WTC11 (cell line): Measurements from ENCODE around the gene OR1N1.

Experiments
- ATF1 ChIP-seq: sonication (generic); formaldehyde crosslinking; IDR thresholded peaks from 2 replicates; pipeline ENCODE4 v1.8.1; 2023; ENCODE audit warnings: mild to moderate bottlenecking, moderate library complexity, missing genetic modification reagents
- CTCF ChIP-seq: fragments of 200-600 bp; IDR thresholded peaks from 2 replicates; pipeline ENCODE4 v1.8.0; 2022; ENCODE audit warnings: antibody characterized with exemption
- FOXK1 ChIP-seq: sonication (generic); formaldehyde crosslinking; IDR thresholded peaks from 2 replicates; pipeline ENCODE4 v1.8.0; 2022; ENCODE audit warnings: mild to moderate bottlenecking, moderate library complexity, missing genetic modification reagents
- PREB ChIP-seq: sonication (generic); formaldehyde crosslinking; IDR thresholded peaks from 2 replicates; pipeline ENCODE4 v1.8.1; 2022; ENCODE audit warnings: mild to moderate bottlenecking, missing genetic modification reagents, moderate library complexity, borderline replicate concordance
- SMAD4 ChIP-seq: sonication (generic); formaldehyde crosslinking; IDR thresholded peaks from 2 replicates; pipeline ENCODE4 v1.8.0; 2022; ENCODE audit warnings: mild to moderate bottlenecking, missing genetic modification reagents
- USF1 ChIP-seq: sonication (generic); formaldehyde crosslinking; IDR thresholded peaks from 2 replicates; pipeline ENCODE4 v1.8.0; 2022; ENCODE audit warnings: mild to moderate bottlenecking, missing genetic modification reagents

- TF ChIP-seq CTCF (no peak), PREB (CRISPR knock-in tag) (no peak), ATF1 (CRISPR knock-in tag) (no peak), SMAD4 (CRISPR knock-in tag) (no peak), FOXK1 (CRISPR knock-in tag) (no peak), USF1 (no peak)
Observed at GRCh38 chr9:122477346-122477745, 49.7 kb downstream of the OR1N1 start.
